H1 (cell line): ENCODE data around the gene KCNC1. TPM values are rescaled to one million over a fixed set of nuclear protein-coding genes. Genes with fewer than 3 reads are reported as not detected.

Experiments used
- CTCF ChIA-PET: fragments of 300-600 bp; sonication (Branson Sonifier 250); formaldehyde crosslinking; loops from one replicate; lab custom pipeline; 2021; ENCODE audit not compliant: partially characterized antibody; lab: Charles Lee
- POLR2A ChIA-PET: fragments of 300-600 bp; sonication (Branson Sonifier 250); formaldehyde crosslinking; loops from one replicate; lab custom pipeline; 2021; ENCODE audit warnings: inconsistent platforms; ENCODE audit not compliant: partially characterized antibody; lab: Charles Lee
- DNase-seq, 2 experiments: peaks; one replicate each; pipeline versions ENCODE4 v3.0.0 to v3.0.0-alpha.2; 2010 to 2022; ENCODE audit warnings: low spot score in 2 of 2, low read depth in 1 of 2, mixed read lengths in 1 of 2
- FAIRE-seq: peaks from 2 replicates; lab custom pipeline; 2011; peaks lifted over from hg19 to GRCh38; lab: Jason Lieb, UNC
- H2AFZ ChIP-seq: 2 replicates; pipeline ENCODE4 v1.8.1; 2012; ENCODE audit warnings: low read length, inconsistent platforms
- H2AK5ac ChIP-seq: 2 replicates; pipeline ENCODE4 v1.6.1; 2013; ENCODE audit warnings: low read depth, low read length
- H2BK120ac ChIP-seq: replicated peaks from 2 replicates; pipeline ENCODE3; 2013; ENCODE audit warnings: low read depth, low read length, inconsistent platforms
- H2BK12ac ChIP-seq: 2 replicates; pipeline ENCODE4 v1.6.1; 2013; ENCODE audit warnings: low read depth, low read length
- H2BK15ac ChIP-seq: 2 replicates; pipeline ENCODE4 v1.6.1; 2013; ENCODE audit warnings: low read length
- H2BK20ac ChIP-seq: 2 replicates; pipeline ENCODE4 v1.6.1; 2013; ENCODE audit warnings: low read length
- H2BK5ac ChIP-seq: 2 replicates; pipeline ENCODE4 v1.6.1; 2013; ENCODE audit warnings: low read depth, low read length
- H3K14ac ChIP-seq: 2 replicates; pipeline ENCODE4 v1.6.1; 2013; ENCODE audit warnings: inconsistent platforms; ENCODE audit not compliant: insufficient read length
- H3K18ac ChIP-seq: 2 replicates; pipeline ENCODE4 v1.6.1; 2013; ENCODE audit warnings: low read length; ENCODE audit errors: extremely low read depth
- H3K23ac ChIP-seq: 2 replicates; pipeline ENCODE4 v1.6.1; 2013; ENCODE audit warnings: inconsistent platforms; ENCODE audit not compliant: insufficient read length
- H3K23me2 ChIP-seq: 2 replicates; pipeline ENCODE4 v1.6.1; 2013; ENCODE audit warnings: low read depth, low read length
- H3K27ac ChIP-seq: 2 replicates; pipeline ENCODE4 v1.6.1; 2011; ENCODE audit warnings: low read depth, low read length, inconsistent platforms
- H3K27me3 ChIP-seq, 4 experiments: replicated peaks in 1 of 4; 1 replicate in 1 of 4; 2 replicates in 3 of 4; pipeline versions ENCODE4 v1.6.1 to v1.8.1; 2011 to 2013; ENCODE audit warnings: low read length in 3 of 4, mild to moderate bottlenecking in 3 of 4, inconsistent platforms in 2 of 4, mixed read lengths in 2 of 4, moderate library complexity in 1 of 4; ENCODE audit not compliant: control insufficient read depth in 3 of 4, insufficient read depth in 3 of 4; ENCODE audit errors: extremely low read depth in 1 of 4
- H3K36me3 ChIP-seq, 4 experiments: 2 replicates each; pipeline versions ENCODE4 v1.6.1 to v1.8.1; 2011 to 2013; ENCODE audit warnings: mild to moderate bottlenecking in 4 of 4, low read length in 3 of 4, moderate library complexity in 2 of 4, control low read depth in 1 of 4, inconsistent platforms in 1 of 4; ENCODE audit not compliant: insufficient read depth in 4 of 4, control insufficient read depth in 2 of 4
- H3K4ac ChIP-seq: replicated peaks from 2 replicates; pipeline ENCODE3; 2013; ENCODE audit warnings: low read length, low read depth, mixed read lengths, inconsistent platforms; ENCODE audit not compliant: insufficient read length
- H3K4me1 ChIP-seq, 4 experiments: replicated peaks in 1 of 4; 1 replicate in 1 of 4; 2 replicates in 3 of 4; pipeline versions ENCODE4 v1.6.1 to v1.8.1; 2011 to 2013; ENCODE audit warnings: low read length in 3 of 4, inconsistent platforms in 2 of 4, mixed read lengths in 1 of 4; ENCODE audit not compliant: insufficient read depth in 4 of 4, control insufficient read depth in 3 of 4
- H3K4me2 ChIP-seq, 2 experiments: 2 replicates each; pipeline versions ENCODE4 v1.6.1 to v1.8.1; 2011 to 2013; ENCODE audit warnings: low read depth in 2 of 2, low read length in 2 of 2, control low read depth in 1 of 2, inconsistent platforms in 1 of 2, mild to moderate bottlenecking in 1 of 2; ENCODE audit not compliant: insufficient read depth in 1 of 2
- H3K4me3 ChIP-seq, 4 experiments: fragments of 200-600, 300-600 bp in 1 of 4; sonication (generic), shearing (Covaris generic), sonication (Bioruptor Twin) in 1 of 4; 2 replicates each; pipeline versions ENCODE4 v1.5.1 to v1.8.1; 2011 to 2016; ENCODE audit warnings: low read length in 4 of 4, low read depth in 3 of 4, control low read depth in 2 of 4, inconsistent platforms in 2 of 4, mild to moderate bottlenecking in 2 of 4, mixed read lengths in 1 of 4, moderate library complexity in 1 of 4; ENCODE audit not compliant: insufficient read depth in 2 of 4; ENCODE audit errors: extremely low read depth in 1 of 4
- H3K56ac ChIP-seq: replicated peaks from 2 replicates; pipeline ENCODE3; 2013; ENCODE audit warnings: low read depth, mild to moderate bottlenecking, mixed read lengths, low read length, inconsistent platforms; ENCODE audit not compliant: insufficient read length
- H3K79me1 ChIP-seq: 2 replicates; pipeline ENCODE4 v1.6.1; 2013; ENCODE audit warnings: low read depth, low read length, control low read depth
- H3K79me2 ChIP-seq, 2 experiments: 2 replicates each; pipeline versions ENCODE4 v1.6.1 to v1.8.1; 2012 to 2013; ENCODE audit warnings: low read length in 2 of 2, mild to moderate bottlenecking in 2 of 2, inconsistent platforms in 1 of 2; ENCODE audit not compliant: insufficient read depth in 2 of 2, control insufficient read depth in 1 of 2
- H3K9ac ChIP-seq, 4 experiments: replicated peaks in 1 of 4; 1 replicate in 1 of 4; 2 replicates in 3 of 4; pipeline versions ENCODE4 v1.6.1 to v1.8.1; 2011 to 2013; ENCODE audit warnings: low read depth in 3 of 4, low read length in 3 of 4, control low read depth in 2 of 4, mild to moderate bottlenecking in 2 of 4, moderate library complexity in 2 of 4, inconsistent platforms in 1 of 4; ENCODE audit errors: extremely low read depth in 1 of 4
- H3K9me3 ChIP-seq, 2 experiments: 2 replicates each; pipeline versions ENCODE4 v1.6.1 to v1.8.1; 2012 to 2013; ENCODE audit warnings: mild to moderate bottlenecking in 2 of 2, moderate library complexity in 2 of 2, control low read depth in 1 of 2, inconsistent platforms in 1 of 2, low read depth in 1 of 2, low read length in 1 of 2, mixed read lengths in 1 of 2; ENCODE audit not compliant: insufficient read depth in 2 of 2
- H4K20me1 ChIP-seq, 2 experiments: replicated peaks in 1 of 2; 2 replicates each; pipeline versions ENCODE3 to v1.8.1; 2011 to 2013; ENCODE audit warnings: inconsistent platforms in 2 of 2, low read length in 2 of 2, mild to moderate bottlenecking in 1 of 2; ENCODE audit not compliant: insufficient read depth in 2 of 2, control insufficient read depth in 1 of 2
- H4K5ac ChIP-seq: 2 replicates; pipeline ENCODE4 v1.6.1; 2013; ENCODE audit warnings: low read length, low read depth, mixed read lengths, inconsistent platforms; ENCODE audit not compliant: insufficient read length
- H4K8ac ChIP-seq: 2 replicates; pipeline ENCODE4 v1.8.0; 2013; ENCODE audit warnings: mild to moderate bottlenecking, moderate library complexity, low read length, inconsistent platforms; ENCODE audit not compliant: insufficient read depth; ENCODE audit errors: extremely low read depth
- H4K91ac ChIP-seq: replicated peaks from 2 replicates; pipeline ENCODE3; 2013; ENCODE audit warnings: low read length, mixed read lengths, inconsistent platforms; ENCODE audit not compliant: insufficient read length
- ASH2L ChIP-seq: fragments of 200-600, 300-600 bp; sonication (generic); IDR thresholded peaks from one replicate; pipeline ENCODE4 v1.7.1; 2017; ENCODE audit warnings: low read length
- ATF3 ChIP-seq: IDR thresholded peaks from 2 replicates; pipeline ENCODE4 v1.6.1; 2011; ENCODE audit warnings: low read depth, mild to moderate bottlenecking, low read length; ENCODE audit not compliant: insufficient read depth
- CBX5 ChIP-seq: fragments of 300-800, 300-1000 bp; sonication (generic); IDR thresholded peaks from 2 replicates; pipeline ENCODE4 v1.7.1; 2016; ENCODE audit warnings: antibody characterized with exemption, low read length, low read depth
- E2F6 ChIP-seq: IDR thresholded peaks from 2 replicates; pipeline ENCODE4 v1.6.1; 2012; ENCODE audit warnings: inconsistent platforms
- EGR1 ChIP-seq: IDR thresholded peaks from 2 replicates; pipeline ENCODE4 v1.6.1; 2011; ENCODE audit warnings: low read depth, low read length, borderline replicate concordance
- EZH2 ChIP-seq: fragments of 200-600 bp; sonication (generic); IDR thresholded peaks from 2 replicates; pipeline ENCODE4 v1.7.1; 2012; ENCODE audit warnings: low read depth, mild to moderate bottlenecking, moderate library complexity, low read length, inconsistent platforms; ENCODE audit not compliant: severe bottlenecking
- GABPA ChIP-seq: IDR thresholded peaks from 2 replicates; pipeline ENCODE4 v1.6.1; 2011; ENCODE audit warnings: mild to moderate bottlenecking, low read length, moderate library complexity, borderline replicate concordance; ENCODE audit not compliant: insufficient read depth
- GTF2F1 ChIP-seq: IDR thresholded peaks from 2 replicates; pipeline ENCODE4 v1.6.1; 2012; ENCODE audit warnings: low read depth, low read length, improper control_type of control experiment, borderline replicate concordance
- KDM1A ChIP-seq: fragments of 200-600, 300-600 bp; sonication (generic); IDR thresholded peaks from 2 replicates; pipeline ENCODE4 v1.7.1; 2016; ENCODE audit warnings: mild to moderate bottlenecking, low read length, borderline replicate concordance
- MAFK ChIP-seq: IDR thresholded peaks from 2 replicates; pipeline ENCODE4 v1.6.1; 2012; ENCODE audit warnings: low read depth, mild to moderate bottlenecking, improper control_type of control experiment, low read length
- POU5F1 ChIP-seq: IDR thresholded peaks from 2 replicates; pipeline ENCODE4 v1.6.1; 2011; ENCODE audit warnings: low read depth, mild to moderate bottlenecking, low read length, moderate library complexity
- RNF2 ChIP-seq: fragments of 200-900, 300-1000 bp; sonication (generic); IDR thresholded peaks from 2 replicates; pipeline ENCODE4 v1.7.1; 2016; ENCODE audit warnings: borderline replicate concordance, low read depth, mild to moderate bottlenecking, antibody characterized with exemption, low read length; ENCODE audit not compliant: poor library complexity, severe bottlenecking; ENCODE audit errors: missing control alignments
- YY1 ChIP-seq: IDR thresholded peaks from 2 replicates; pipeline ENCODE4 v1.6.1; 2011; ENCODE audit warnings: low read depth, mild to moderate bottlenecking, low read length
- WGBS, 2 experiments: shearing (Covaris generic) in 1 of 2; methylation state at CpG; one replicate each; pipeline versions ENCODE4 v1.1.6 to v1.1.7; 2013 to 2015; ENCODE audit warnings: low lambda C conversion rate in 2 of 2, mixed read lengths in 2 of 2, inconsistent platforms in 1 of 2, low coverage in 1 of 2, missing lambda C conversion rate in 1 of 2; ENCODE audit not compliant: insufficient replicate concordance in 2 of 2, insufficient coverage in 1 of 2, insufficient read length in 1 of 2; ENCODE audit errors: extremely low coverage in 1 of 2, missing lambda C conversion rate in 1 of 2; 5-methylcytosine and 5-hydroxymethylcytosine counted together
- polyA plus RNA-seq, 7 experiments: library from polyadenylated mRNA; depleted of rRNA in 3 of 7; stranded (reverse) in 5 of 7; unstranded in 2 of 7; fragments of >200 nt in 5 of 7; fragments of 200-250 nt in 2 of 7; gene quantifications; 1 replicate in 5 of 7; 2 replicates in 1 of 7; 4 replicates in 1 of 7; pipeline versions ENCODE4 v1.2.1 to v1.2.3, GENCODE V29; 2011 to 2013; ENCODE audit warnings: missing spikeins in 2 of 7, mixed read lengths in 2 of 7
- total RNA-seq: library from RNA; stranded (reverse); fragmentation: NEBNext Ultra II Directional; extraction: Animal tissue kit (Norgen Biotek cat#: 25700); gene quantifications from 2 replicates; pipeline ENCODE4 v1.2.1, GENCODE V29; 2021

The KCNC1 gene
- total and polyA plus RNA-seq, 2 of the 8 experiments (the other 6 are each of a cell fraction or from before 2014, with no cell fraction given) = 0.11 to 0.26 TPM

- Histone ChIP-seq H2AFZ (no peak overlapping the region), H3K79me2 (no peaks in the 10 kb centered on the region), H2BK120ac (no peak overlapping the region), H3K9me3 (no peaks in the 10 kb centered on the region), H3K4me1 (no peaks in the 10 kb centered on the region), H3K23ac (no peak overlapping the region), H4K20me1 (peaks cover 0 to 2% of the 10 kb centered on the region in 2 experiments), H4K5ac (no peak overlapping the region), H3K18ac (no peak overlapping the region), H3K14ac (no peak overlapping the region), H3K4me2 (no peak overlapping the region), H3K79me1 (no peaks in the 10 kb centered on the region), H3K4ac (no peak overlapping the region), H2BK15ac (no peak overlapping the region), H2BK5ac (no peak overlapping the region), H3K56ac (no peak overlapping the region), H3K23me2 (no peaks in the 10 kb centered on the region), H2BK12ac (no peak overlapping the region), H3K4me3 (no peak overlapping the region), H2AK5ac (no peak overlapping the region), H3K9ac (no peak overlapping the region), H2BK20ac (no peak overlapping the region), H4K91ac (no peak overlapping the region), H4K8ac (no peak overlapping the region), H3K36me3 (no peaks in the 10 kb centered on the region), H3K27me3 (no peaks in the 10 kb centered on the region), H3K27ac (no peak overlapping the region)
- no peak for DNase-seq
- 89% methylated on average over 11 of the region's 12 CpGs; no CpG with 5 or more reads in 1 of the 2 experiments for WGBS, 2 experiments
- ChIA-PET CTCF (interaction anchor here (0.9 to 3.1 kb wide), 7 partner anchors 10 to 198 kb away, joined by 3 to 14 read pairs (median 3); no protein-coding TSS in a partner anchor), POLR2A (no interaction called here)
- FAIRE-seq = no peak
- TF ChIP-seq KDM1A (no peak), YY1 (no peak), CBX5 (no peak), EZH2 (no peak), POU5F1 (no peak), ATF3 (no peak), RNF2 (no peak), ASH2L (no peak), EGR1 (no peak), GABPA (no peak), MAFK (no peak), GTF2F1 (no peak), E2F6 (no peak)
Measured at GRCh38 chr11:17781221-17781620, 46.6 kb downstream of the KCNC1 start.
